Fibroblast of lung (primary cell): Measurements from ENCODE around the gene TUBGCP3.

Experiments
- EZH2 ChIP-seq: IDR thresholded peaks from 2 replicates; pipeline ENCODE4 v1.5.1; 2012; ENCODE audit warnings: low read length, control low read depth, mild to moderate bottlenecking; ENCODE audit errors: missing control alignments
- TF ChIP-seq, protein P1 (sequence below), 2 donors: IDR thresholded peaks in 1 of 2; conservative IDR thresholded peaks in 1 of 2; 1 replicate in 1 of 2; 2 replicates in 1 of 2; pipeline ENCODE4 v1.5.1; 2011 to 2012; ENCODE audit warnings: low read length in 2 of 2, control low read depth in 1 of 2, inconsistent platforms in 1 of 2, low read depth in 1 of 2, mild to moderate bottlenecking in 1 of 2

- TF ChIP-seq, protein P1, sequence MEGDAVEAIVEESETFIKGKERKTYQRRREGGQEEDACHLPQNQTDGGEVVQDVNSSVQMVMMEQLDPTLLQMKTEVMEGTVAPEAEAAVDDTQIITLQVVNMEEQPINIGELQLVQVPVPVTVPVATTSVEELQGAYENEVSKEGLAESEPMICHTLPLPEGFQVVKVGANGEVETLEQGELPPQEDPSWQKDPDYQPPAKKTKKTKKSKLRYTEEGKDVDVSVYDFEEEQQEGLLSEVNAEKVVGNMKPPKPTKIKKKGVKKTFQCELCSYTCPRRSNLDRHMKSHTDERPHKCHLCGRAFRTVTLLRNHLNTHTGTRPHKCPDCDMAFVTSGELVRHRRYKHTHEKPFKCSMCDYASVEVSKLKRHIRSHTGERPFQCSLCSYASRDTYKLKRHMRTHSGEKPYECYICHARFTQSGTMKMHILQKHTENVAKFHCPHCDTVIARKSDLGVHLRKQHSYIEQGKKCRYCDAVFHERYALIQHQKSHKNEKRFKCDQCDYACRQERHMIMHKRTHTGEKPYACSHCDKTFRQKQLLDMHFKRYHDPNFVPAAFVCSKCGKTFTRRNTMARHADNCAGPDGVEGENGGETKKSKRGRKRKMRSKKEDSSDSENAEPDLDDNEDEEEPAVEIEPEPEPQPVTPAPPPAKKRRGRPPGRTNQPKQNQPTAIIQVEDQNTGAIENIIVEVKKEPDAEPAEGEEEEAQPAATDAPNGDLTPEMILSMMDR (conservative IDR thresholded peaks at IDR 0.05 in 1 of 2, IDR thresholded peaks at IDR 0.05 in 1 of 2; ENCODE audit: low read depth in 1 of 2, low read length in 2 of 2): no peak
- TF ChIP-seq EZH2: no peak
These were observed 47.4 kb upstream of the TUBGCP3 start for GRCh38 chr13:112635323-112635722.
